Camera-type eye (tissue), 1 donor: ENCODE measurements around the gene TRPM6. TPM values are rescaled to one million over a fixed set of nuclear protein-coding genes. Genes with fewer than 3 reads are reported as not detected.

Source experiments
- total RNA-seq: library from RNA; depleted of rRNA; stranded (reverse); fragments of >200 nt; gene quantifications from one replicate; pipeline ENCODE4 v1.2.3, GENCODE V29; 2014

Gene TRPM6
- total RNA-seq = 0.44 TPM

GRCh38 chr9:74887041-74887980 lies at the start of gene TRPM6:
TRPM6 (minus strand) TSS chr9:74887921; CDS start chr9:74887856, 65 bp downstream.

Other genes with a start within 250 kb of the TRPM6 start
- gene C9orf40, start 65.0 kb upstream of the TRPM6 start, total RNA-seq = 7.2 TPM
- 63.8 TPM for gene CARNMT1, start 140.4 kb upstream of the TRPM6 start, total RNA-seq
- gene NMRK1, start 200.2 kb upstream of the TRPM6 start, total RNA-seq = 28.4 TPM
- gene OSTF1, start 200.6 kb upstream of the TRPM6 start, total RNA-seq = 24.8 TPM